Activated CD4-positive, alpha-beta T cell treated with anti-CD3 and anti-CD28 coated beads, Interleukin-2, amount 50 U/mL, for 1 hour (primary cell): ENCODE results near the gene CREB5.
"Not testable (repeated sequence)": the region's sequence is repeated elsewhere in the genome, so short reads cannot be mapped to it uniquely, and the experiment has no call there.

Experiments
- DNase-seq: peaks from one replicate; pipeline ENCODE4 v3.0.0-alpha.2; 2020

CREB5 gene

DNA sequence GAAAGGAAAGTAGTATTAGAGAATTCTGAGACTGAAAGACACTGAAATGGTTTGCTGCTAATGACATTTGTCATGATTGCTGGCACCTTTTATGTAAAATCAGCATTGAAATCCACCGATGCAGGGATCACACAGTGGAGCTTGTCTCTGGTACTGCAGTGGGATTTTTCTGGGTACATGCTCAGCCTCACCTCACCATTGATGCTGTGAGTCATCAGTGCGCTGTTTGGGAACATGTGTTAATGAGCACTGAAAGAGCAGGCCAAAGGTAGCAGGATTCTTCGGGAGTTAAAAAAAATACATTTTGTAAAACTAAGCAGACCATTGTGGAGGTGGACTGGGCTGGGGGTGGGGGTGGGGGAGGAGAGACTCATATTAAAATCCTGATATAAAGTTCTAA is 174.9 kb downstream of the CREB5 start:
- no peak for DNase-seq

GRCh38 chr7:28588602-28589001 is 176.3 kb downstream of the CREB5 start:
- DNase-seq = no peak

DNA sequence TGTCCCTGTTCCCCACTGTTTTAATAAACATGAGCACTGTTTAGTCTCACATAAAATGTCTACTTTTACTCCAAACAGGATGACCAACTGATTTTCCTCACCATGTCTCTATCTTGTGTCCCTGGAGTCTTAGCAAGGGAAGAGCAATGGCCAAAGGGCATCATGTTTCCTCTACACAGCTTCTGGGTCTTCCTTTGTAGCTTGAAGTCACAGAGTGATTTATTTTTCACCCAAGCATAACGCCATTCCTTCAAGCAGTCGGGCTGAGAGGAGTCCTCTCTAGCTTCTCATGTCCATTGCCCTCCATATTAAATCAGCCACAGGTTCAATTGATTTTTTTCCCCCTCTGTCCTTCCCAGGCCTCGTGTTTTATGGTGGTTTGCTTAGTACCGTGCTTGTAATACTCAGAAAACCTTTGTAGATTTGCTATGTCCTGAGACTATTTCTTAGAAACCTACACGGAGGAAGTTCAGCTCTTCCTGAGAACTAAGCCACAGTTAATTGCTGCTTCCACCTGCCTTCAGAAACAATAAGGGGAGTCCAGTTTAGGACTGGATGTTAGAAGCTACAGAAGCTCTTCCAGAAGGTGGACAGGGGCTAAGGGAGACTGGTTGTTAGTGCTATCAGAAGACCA is 178.8 kb downstream of the CREB5 start:
- no peak for DNase-seq

GRCh38 chr7:28591725-28592349 is 179.5 kb downstream of the CREB5 start:
- no peak for DNase-seq

DNA sequence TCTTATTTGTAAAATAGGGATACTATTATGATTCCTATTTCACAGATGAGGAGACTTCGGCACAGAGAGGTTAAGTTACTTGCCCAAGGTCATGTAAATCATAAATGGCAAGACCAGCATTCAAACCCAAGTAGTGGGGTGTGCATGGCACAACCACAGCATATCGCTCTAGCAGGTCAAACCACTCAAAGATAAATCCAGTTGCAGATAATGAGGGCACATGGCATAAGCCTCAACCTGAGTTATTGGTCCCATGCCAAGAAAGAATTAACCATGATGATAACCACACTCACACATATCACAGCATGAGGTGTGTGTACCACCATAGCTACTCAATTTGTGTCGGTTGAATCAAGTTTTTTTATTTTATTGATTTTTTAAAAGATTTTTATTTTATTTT is 180.5 kb downstream of the CREB5 start:
- DNase-seq = no peak

DNA sequence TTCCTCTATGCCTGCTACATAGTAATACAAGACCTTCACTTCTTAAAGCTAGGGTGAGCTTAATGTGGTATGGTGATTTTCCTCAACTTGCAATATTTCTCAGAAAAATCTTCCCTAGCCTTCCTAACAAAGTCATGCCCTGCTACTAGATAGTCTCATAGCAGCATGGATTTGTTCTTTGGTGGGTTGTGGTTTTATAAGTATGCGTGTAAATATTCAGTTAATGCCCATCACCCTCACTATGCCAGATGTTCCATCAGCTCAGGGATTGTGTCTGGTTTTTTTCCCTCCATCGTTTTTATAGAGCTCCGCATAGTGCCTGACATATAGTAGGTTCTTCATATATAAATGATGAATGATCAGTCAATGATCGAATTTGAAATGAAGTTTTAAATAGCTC is 182.8 kb downstream of the CREB5 start:
- no peak for DNase-seq

DNA sequence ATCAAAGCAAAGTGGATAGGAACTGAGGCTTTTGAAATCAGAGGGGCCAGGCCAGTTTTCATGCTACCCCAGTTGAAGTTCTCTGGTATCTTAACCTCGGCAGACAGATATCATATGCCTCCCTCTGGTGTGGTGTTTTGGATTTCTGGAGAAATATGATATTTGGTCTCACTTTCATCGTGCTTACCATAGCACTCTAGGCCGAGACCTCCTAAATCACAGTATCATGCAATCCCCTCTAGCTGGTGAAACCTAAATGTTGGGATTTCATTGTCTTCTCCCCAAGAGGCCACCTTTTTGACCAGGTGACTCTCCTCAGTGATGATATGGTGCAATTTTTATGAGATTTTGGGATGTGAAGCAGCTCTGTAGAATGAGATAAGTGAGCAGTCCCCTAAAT is 183.5 kb downstream of the CREB5 start:
- no peak for DNase-seq

GRCh38 chr7:28596245-28596935 is 184.1 kb downstream of the CREB5 start:
- no peak for DNase-seq

- no peak for DNase-seq
Observed at GRCh38 chr7:28597284-28597683, 185.0 kb downstream of the CREB5 start.

DNA sequence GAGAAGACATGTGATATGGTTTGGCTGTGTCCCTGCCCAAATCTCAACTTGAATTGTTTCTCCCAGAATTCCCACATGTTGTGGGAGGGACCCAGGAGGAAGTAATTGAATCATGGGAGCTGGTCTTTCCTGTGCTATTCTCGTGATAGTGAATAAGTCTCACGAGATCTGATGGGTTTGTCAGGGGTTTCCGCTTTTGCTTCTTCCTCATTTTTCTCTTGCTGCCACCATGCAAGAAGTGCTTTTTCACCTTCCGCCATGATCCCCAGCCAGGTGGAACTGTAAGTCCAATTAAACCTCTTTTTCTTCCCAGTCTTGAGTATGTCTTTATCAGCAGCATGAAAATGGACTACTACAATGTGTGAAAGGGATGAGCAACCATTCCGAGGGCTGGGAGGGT is 185.7 kb downstream of the CREB5 start:
- not testable (repeated sequence) for DNase-seq

DNA sequence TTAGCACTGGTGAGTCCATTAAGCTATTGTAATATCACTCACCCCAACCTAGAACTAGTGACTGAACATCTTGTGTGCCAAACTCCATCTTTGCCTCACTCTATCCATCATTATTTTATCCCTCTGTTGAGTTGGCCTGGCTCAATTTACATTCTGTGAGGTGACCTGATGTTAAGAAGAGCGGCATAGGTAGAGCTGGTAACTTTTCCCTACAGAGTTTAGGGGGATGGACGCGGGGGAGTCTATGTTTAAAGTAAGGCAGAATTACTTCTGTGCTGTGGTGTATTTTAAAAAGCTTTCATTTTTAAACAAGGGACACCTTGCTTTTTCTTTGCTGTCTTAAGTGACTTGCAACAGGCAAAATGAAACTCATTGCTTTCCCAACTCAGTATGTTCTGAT is 186.3 kb downstream of the CREB5 start:
- no peak for DNase-seq

DNA sequence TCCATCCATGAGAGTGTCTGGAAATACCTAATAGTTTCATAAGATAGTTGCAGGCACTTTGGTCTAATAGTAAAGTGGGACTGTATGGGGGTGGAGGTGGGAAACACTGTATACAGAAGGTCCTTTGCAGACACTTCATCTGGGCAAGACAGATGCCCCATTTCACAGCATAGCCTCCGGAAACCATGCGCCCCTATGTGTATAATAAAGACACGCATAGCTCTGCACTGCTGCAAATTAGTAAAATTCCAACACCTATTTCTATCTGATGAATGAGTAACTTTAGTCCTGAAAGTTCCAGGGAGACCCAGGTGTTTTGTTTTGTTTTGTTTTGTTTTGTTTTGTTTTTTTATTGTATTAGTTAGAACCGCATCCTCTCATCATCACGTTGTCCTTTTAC is 187.1 kb downstream of the CREB5 start:
- DNase-seq = no peak

- DNase-seq = no peak
Observed at GRCh38 chr7:28602282-28602681, 190.0 kb downstream of the CREB5 start.

DNA sequence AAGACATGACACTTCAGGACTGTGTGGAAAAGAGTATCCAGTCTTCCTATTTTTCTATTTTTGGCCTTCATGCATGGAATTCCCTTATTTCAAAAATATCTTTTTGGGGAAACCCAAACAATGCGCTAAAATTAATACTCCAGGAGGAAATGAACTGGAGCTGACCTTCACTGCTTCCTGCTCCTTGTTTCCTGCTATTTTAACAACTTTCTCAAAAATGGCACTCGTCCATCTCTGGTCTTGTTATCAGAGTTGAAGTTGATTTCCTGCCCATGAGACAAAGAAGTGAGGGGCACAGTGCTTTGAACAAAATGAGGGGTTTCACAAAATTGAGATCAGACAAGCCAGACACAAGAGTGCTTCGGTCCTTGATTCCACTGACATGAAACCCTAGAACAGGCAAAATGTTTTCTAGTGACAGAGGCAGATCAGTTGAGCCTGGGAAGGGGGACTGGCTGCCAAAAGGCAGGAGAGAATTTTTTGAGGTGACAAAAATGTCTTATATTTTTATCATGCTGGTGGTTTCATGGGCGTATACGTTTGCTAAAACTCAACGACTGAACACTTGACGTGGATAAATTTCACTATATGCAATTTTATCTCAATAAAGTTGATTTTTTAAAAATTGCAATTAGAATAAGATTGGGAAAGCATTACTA is 193.2 kb downstream of the CREB5 start:
- no peak for DNase-seq

- DNase-seq = no peak
Observed at GRCh38 chr7:28606421-28606820, 194.1 kb downstream of the CREB5 start.

DNA sequence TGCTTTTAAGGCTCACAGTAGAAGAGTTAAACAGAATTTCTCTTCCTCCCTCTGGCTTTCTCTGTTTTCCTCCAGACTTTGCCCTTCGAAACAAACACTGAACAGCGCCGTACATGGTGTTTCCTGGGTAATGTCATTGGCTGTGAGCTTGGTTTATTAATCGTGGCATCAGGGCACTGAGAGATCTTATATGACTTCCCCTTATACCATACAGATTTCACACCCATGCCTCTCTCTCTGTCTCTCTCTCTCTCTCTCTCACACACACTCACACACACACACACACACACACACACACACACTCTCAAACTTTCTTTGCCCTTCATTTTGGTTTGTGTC is 195.5 kb downstream of the CREB5 start:
- DNase-seq = no peak

DNA sequence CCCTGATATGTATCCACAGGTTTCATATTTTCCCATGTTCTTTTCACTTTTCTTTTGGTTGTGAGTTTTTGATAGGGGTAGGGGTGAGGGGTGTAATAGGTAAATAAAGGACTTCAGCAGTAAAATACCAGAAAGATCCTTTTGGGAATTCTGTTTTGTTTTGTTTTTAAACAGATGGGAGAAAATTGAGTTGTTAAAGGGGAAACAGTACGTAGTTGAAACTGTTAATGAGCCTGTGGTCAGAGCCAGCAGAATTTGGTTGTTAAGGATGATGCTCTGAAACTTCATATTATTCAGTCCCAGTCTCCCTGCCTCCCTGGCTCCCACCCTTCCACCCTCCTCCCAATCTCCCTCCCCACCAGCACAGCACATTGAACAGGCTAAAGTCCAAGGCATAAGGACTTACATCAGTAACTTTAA is 195.9 kb downstream of the CREB5 start:
- DNase-seq = no peak

GRCh38 chr7:28608731-28609130 is 196.4 kb downstream of the CREB5 start:
- DNase-seq = no peak

GRCh38 chr7:28609608-28610007 is 197.3 kb downstream of the CREB5 start:
- DNase-seq = no peak

- not testable (repeated sequence) for DNase-seq
Observed at GRCh38 chr7:28611399-28611897, 199.1 kb downstream of the CREB5 start.

- no peak for DNase-seq
Observed at GRCh38 chr7:28613262-28613661, 200.9 kb downstream of the CREB5 start.

GRCh38 chr7:28615091-28615490 is 202.8 kb downstream of the CREB5 start:
- DNase-seq = no peak

- no peak for DNase-seq
Observed at GRCh38 chr7:28617308-28617880, 205.1 kb downstream of the CREB5 start.
